Upper lobe of right lung (tissue), 1 donor: Measurements from ENCODE around the gene TPT1. TPM values are rescaled to one million over a fixed set of nuclear protein-coding genes. Genes with fewer than 3 reads are reported as not detected.
A peak's percentile ranks its signal among the peaks of the same experiment; 100 is the strongest.

Experiments
- ATAC-seq: fragments of 200-7000 bp; cut with Tn5 transposase; one replicate; pipeline ENCODE4 v1.9.1; 2020; ENCODE audit warnings: mild to moderate bottlenecking, moderate library complexity
- DNase-seq: peaks from one replicate; pipeline ENCODE4 v3.0.0-alpha.2; 2020
- H3K27ac ChIP-seq: fragments of 200-600 bp; one replicate; pipeline ENCODE4 v1.8.0; 2022
- H3K27me3 ChIP-seq: fragments of 200-600 bp; one replicate; pipeline ENCODE4 v1.8.0; 2022; ENCODE audit warnings: mild to moderate bottlenecking
- H3K36me3 ChIP-seq: fragments of 200-600 bp; one replicate; pipeline ENCODE4 v1.8.0; 2022
- H3K4me1 ChIP-seq: fragments of 200-600 bp; one replicate; pipeline ENCODE4 v1.8.0; 2022
- H3K4me3 ChIP-seq: fragments of 200-600 bp; one replicate; pipeline ENCODE4 v1.8.0; 2022; ENCODE audit warnings: mild to moderate bottlenecking
- H3K9me3 ChIP-seq: fragments of 200-600 bp; one replicate; pipeline ENCODE4 v1.8.0; 2022
- CTCF ChIP-seq: fragments of 200-600 bp; IDR thresholded peaks from one replicate; pipeline ENCODE4 v1.8.0; 2022; ENCODE audit warnings: antibody characterized with exemption
- intact Hi-C: fragments of 100-400 bp; cut with DNase I; formaldehyde crosslinking; loops from one replicate; pipeline ENCODE4 v1.11.0; 2022
- total RNA-seq: library from RNA; stranded (reverse); fragmentation: NEBNext Ultra II Directional; extraction: Animal tissue kit (Norgen Biotek cat#: 25700); gene quantifications from one replicate; pipeline ENCODE4 v1.2.1, GENCODE V29; 2021
- donor health status: DM: no; HTN: yes; CAD: no; lungs with severe emphysema.

TPT1 gene
- total RNA-seq, 1 donor from 2014 or later, result 4,924 TPM

- Histone ChIP-seq H3K4me3 (no peak overlapping the region), H3K4me1 (peaks cover 75% of the 10 kb centered on the region), H3K9me3 (no peaks in the 10 kb centered on the region), H3K27ac (no peak overlapping the region), H3K36me3 (peaks cover 14% of the 10 kb centered on the region), H3K27me3 (no peaks in the 10 kb centered on the region)
- ATAC-seq (no peak), DNase-seq (no peak)
- intact Hi-C loops, result no loop called here
- TF ChIP-seq CTCF, result no peak
Observed at GRCh38 chr13:45331123-45331619, 9.8 kb downstream of the TPT1 start.

- ATAC-seq, result no peak
- Histone ChIP-seq H3K4me3 (no peak overlapping the region), H3K27ac (no peak overlapping the region), H3K36me3 (no peaks in the 10 kb centered on the region), H3K27me3 (no peaks in the 10 kb centered on the region), H3K4me1 (peaks cover 60% of the 10 kb centered on the region), H3K9me3 (no peaks in the 10 kb centered on the region)
- no peak for TF ChIP-seq CTCF
- no peak for DNase-seq
- intact Hi-C loops, result no loop called here
Observed at GRCh38 chr13:45328661-45329111, 12.3 kb downstream of the TPT1 start.

GRCh38 chr13:45327253-45327955, 13.6 kb downstream of the TPT1 start:
- no peak for TF ChIP-seq CTCF
- Histone ChIP-seq H3K36me3 (no peaks in the 10 kb centered on the region), H3K27me3 (no peaks in the 10 kb centered on the region), H3K27ac (no peak overlapping the region), H3K9me3 (no peaks in the 10 kb centered on the region), H3K4me1 (peaks cover 48% of the 10 kb centered on the region), H3K4me3 (no peak overlapping the region)
- ATAC-seq, result no peak
- intact Hi-C loops, result no loop called here
- DNase-seq, result no peak

GRCh38 chr13:45325806-45326205, 15.2 kb downstream of the TPT1 start:
- Histone ChIP-seq H3K27ac (peak overlapping the region; percentile 49), H3K27me3 (no peaks in the 10 kb centered on the region), H3K4me1 (peaks cover 39% of the 10 kb centered on the region), H3K4me3 (no peak overlapping the region), H3K9me3 (no peaks in the 10 kb centered on the region), H3K36me3 (no peaks in the 10 kb centered on the region)
- ATAC-seq (peak; percentile 72), DNase-seq (no peak)
- no peak for TF ChIP-seq CTCF
- intact Hi-C loops, result no loop called here

- no peak for TF ChIP-seq CTCF
- intact Hi-C loops, result no loop called here
- H3K36me3 ChIP-seq, result no peaks in the 10 kb centered on the region
- H3K27me3 ChIP-seq, result no peaks in the 10 kb centered on the region
- no peak overlapping the region for H3K27ac ChIP-seq
- no peaks in the 10 kb centered on the region for H3K9me3 ChIP-seq
- ATAC-seq, result peak; percentile 84
- no peak overlapping the region for H3K4me3 ChIP-seq
- no peak for DNase-seq
- H3K4me1 ChIP-seq, result peaks cover 13% of the 10 kb centered on the region
Observed at GRCh38 chr13:45320876-45321629, 19.9 kb downstream of the TPT1 start.
